ENCODE results near the gene ADGRA1.

ADGRA1 gene

DNA sequence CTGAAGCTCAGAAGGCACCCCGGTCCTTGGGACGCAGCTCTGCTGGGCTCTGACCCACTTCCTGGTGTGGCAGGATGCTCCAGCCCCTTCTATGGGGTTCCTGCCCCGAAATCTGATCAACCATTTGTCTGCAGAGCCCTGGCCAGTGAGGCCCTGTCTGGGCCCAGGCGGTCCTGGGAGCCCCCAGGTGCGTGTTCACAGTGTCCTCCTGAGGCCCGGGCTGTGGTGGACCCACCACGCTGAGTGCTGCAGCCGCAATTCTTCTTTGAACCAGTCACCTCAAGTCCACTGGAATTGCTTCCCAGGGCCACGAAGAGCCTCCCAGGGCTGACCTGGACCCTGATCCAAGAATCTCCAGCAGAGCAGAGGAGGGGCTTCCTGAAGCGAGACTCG lies 91.4 kb downstream of the ADGRA1 start:
- no peak for DNase-seq (ENCODE audit: low read depth)
- no peak overlapping the region for H3K4me3 ChIP-seq (ENCODE audit: control insufficient read depth, low read depth, low read length)
- TF ChIP-seq, protein P1, sequence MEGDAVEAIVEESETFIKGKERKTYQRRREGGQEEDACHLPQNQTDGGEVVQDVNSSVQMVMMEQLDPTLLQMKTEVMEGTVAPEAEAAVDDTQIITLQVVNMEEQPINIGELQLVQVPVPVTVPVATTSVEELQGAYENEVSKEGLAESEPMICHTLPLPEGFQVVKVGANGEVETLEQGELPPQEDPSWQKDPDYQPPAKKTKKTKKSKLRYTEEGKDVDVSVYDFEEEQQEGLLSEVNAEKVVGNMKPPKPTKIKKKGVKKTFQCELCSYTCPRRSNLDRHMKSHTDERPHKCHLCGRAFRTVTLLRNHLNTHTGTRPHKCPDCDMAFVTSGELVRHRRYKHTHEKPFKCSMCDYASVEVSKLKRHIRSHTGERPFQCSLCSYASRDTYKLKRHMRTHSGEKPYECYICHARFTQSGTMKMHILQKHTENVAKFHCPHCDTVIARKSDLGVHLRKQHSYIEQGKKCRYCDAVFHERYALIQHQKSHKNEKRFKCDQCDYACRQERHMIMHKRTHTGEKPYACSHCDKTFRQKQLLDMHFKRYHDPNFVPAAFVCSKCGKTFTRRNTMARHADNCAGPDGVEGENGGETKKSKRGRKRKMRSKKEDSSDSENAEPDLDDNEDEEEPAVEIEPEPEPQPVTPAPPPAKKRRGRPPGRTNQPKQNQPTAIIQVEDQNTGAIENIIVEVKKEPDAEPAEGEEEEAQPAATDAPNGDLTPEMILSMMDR (IDR thresholded peaks at IDR 0.05; ENCODE audit: control insufficient read depth, insufficient read depth, low read depth, low read length, missing control alignments), result no peak

DNA sequence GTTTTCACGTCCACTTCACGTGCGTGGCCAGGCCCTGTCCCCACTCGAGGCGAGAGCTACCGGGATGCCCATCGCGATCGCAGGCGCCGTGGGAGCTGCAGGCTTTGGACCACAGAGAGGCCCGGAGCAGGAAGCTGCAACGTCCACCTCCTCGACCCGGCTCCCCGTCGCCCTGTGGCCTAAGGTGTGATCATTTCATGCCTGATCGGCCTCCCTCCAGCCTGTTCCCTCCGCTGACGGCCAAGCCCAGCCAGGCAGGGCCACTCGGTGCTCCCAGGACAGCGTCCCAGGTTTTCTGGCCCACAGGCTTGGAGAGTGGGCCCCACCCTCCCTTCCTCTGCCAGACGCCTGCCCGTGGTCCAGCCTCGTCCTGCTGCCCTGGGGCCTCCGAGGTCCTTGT lies 91.9 kb downstream of the ADGRA1 start:
- DNase-seq (ENCODE audit: low read depth), result no peak
- TF ChIP-seq, protein P1 (IDR thresholded peaks at IDR 0.05; ENCODE audit: control insufficient read depth, insufficient read depth, low read depth, low read length, missing control alignments), result no peak

DNA sequence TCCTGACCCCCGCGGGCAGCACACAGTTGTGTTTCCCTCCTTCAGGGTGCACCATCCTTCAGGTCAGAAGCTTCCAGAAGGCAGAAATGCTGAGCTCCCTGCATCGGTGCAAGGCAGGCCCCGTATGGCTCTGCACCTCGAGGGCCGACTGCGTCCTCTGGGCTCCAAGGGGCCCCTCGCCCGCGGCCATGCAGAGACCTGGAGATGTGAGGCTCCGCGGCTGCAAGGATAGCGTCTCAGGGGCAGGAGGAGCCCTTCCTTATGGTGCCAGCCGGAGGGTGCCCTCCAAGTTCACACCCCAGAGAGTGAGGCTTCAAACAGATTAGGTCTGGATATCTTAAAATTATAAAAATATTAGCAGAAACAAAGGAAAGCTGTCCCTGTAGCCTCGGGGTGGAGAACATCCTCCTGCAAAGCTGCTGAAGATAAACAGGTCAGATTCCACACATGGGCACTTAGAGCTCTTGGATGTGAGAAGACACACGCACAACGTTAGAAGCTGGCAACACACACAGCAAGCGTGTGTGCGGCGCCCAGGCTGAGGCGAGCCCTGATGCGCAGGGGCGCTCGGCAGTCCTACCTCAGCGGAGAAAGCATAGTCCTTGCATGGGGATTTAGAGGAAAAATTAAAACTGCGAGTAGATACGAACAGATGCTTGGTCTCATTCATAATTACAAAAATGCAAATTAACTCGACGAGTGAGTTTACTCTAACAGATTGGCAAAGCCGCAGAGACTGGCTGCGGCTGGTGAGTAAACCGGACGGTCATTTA lies 92.7 kb downstream of the ADGRA1 start:
- TF ChIP-seq, protein P1 (IDR thresholded peaks at IDR 0.05; ENCODE audit: control insufficient read depth, insufficient read depth, low read depth, low read length, missing control alignments), result no peak
- no peak for DNase-seq (ENCODE audit: low read depth)
- no peak overlapping the region for H3K4me3 ChIP-seq (ENCODE audit: control insufficient read depth, low read depth, low read length)

More for the DNA sequence above, 91.9 kb downstream of the ADGRA1 start:
- H3K4me3 ChIP-seq (ENCODE audit: control insufficient read depth, low read depth, low read length), result no peak overlapping the region

DNA sequence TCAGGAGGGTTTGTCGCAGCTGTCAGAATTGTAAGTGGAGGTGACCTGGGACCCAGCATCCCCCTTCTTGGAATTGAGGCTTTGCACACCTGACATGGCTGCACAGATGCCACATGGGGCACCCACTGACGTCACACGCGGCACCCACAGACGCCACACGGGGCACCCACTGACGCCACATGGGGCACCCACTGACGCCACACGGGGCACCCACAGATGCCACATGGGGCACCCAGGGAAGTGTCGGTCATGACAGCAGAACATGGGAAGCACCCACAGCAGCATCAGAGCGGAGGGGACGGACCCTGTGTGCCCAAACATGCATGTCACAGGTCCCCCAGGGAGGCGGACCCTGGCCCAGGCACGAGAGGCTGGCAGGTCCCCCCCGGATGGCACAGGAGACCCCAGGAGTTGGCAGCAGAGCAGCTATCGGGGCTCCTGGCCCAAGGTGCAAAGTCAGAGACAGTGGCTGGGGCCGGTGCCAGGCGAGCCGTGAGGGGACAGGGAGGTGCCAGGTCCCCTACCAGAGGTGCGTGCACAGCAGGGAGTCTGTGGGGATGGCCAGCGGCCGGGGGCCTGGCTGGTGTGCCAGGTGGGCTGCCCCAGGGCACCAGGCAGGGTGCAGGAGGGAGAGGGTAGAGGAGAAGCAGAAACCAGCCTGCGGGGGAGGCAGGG lies 93.4 kb downstream of the ADGRA1 start:
- DNase-seq (ENCODE audit: low read depth), result no peak
- TF ChIP-seq, protein P1 (IDR thresholded peaks at IDR 0.05; ENCODE audit: control insufficient read depth, insufficient read depth, low read depth, low read length, missing control alignments), result no peak
- H3K4me3 ChIP-seq (ENCODE audit: control insufficient read depth, low read depth, low read length), result no peak overlapping the region
